Posterior cingulate gyrus (tissue), 11 donors: ENCODE results near the gene EFNA4.
"Not testable (repeated sequence)": the region's sequence is repeated elsewhere in the genome, so short reads cannot be mapped to it uniquely, and the experiment has no call there.

Experiments used
- DNase-seq, 10 donors: peaks; one replicate each; pipeline versions ENCODE4 v3.0.0 to v3.0.0-alpha.2; 2020 to 2021; ENCODE audit warnings: mixed read lengths in 3 of 10
- intact Hi-C: fragments of 100-400 bp; cut with DNase I; formaldehyde crosslinking; loops from one replicate; pipeline ENCODE4 v1.15.1; 2023

The EFNA4 gene

GRCh38 chr1:155107309-155108264 is 44.0 kb downstream of the EFNA4 start:
- intact Hi-C loops, result no loop called here
- DNase-seq, result no peak

- no peak for DNase-seq
- intact Hi-C loops, result no loop called here
Observed at GRCh38 chr1:155108296-155108695, 44.8 kb downstream of the EFNA4 start.

- no peak for DNase-seq
- intact Hi-C loops, result no loop called here
Observed at GRCh38 chr1:155110381-155110780, 46.8 kb downstream of the EFNA4 start.

- intact Hi-C loops, result no loop called here
- no peak for DNase-seq
Observed at GRCh38 chr1:155110826-155111225, 47.3 kb downstream of the EFNA4 start.

- DNase-seq, result no peak
- intact Hi-C loops, result no loop called here
Observed at GRCh38 chr1:155113450-155113980, 50.0 kb downstream of the EFNA4 start.

GRCh38 chr1:155116113-155116764 is 52.7 kb downstream of the EFNA4 start:
- intact Hi-C loops, result no loop called here
- DNase-seq, result no peak

- intact Hi-C loops, result no loop called here
- no peak for DNase-seq
Observed at GRCh38 chr1:155117610-155118009, 54.1 kb downstream of the EFNA4 start.

GRCh38 chr1:155118090-155118489 is 54.5 kb downstream of the EFNA4 start:
- intact Hi-C loops, result not testable (repeated sequence)

More at GRCh38 chr1:155118090-155118489, 54.5 kb downstream of the EFNA4 start:
- DNase-seq, result not testable (repeated sequence)
